Kidney epithelial cell (primary cell): Measurements from ENCODE around the gene NXPH4. TPM values are rescaled to one million over a fixed set of nuclear protein-coding genes. Genes with fewer than 3 reads are reported as not detected.

ENCODE experiments used
- DNase-seq: peaks from one replicate; pipeline ENCODE4 v3.0.0-alpha.2; 2010; ENCODE audit warnings: low read depth
- H3K27me3 ChIP-seq: 2 replicates; pipeline ENCODE4 v1.6.0; 2011; ENCODE audit warnings: low read length; ENCODE audit not compliant: control insufficient read depth, insufficient read depth
- H3K36me3 ChIP-seq: 2 replicates; pipeline ENCODE4 v1.5.1; 2011; ENCODE audit warnings: low read length; ENCODE audit not compliant: control insufficient read depth, insufficient read depth
- H3K4me3 ChIP-seq: 2 replicates; pipeline ENCODE4 v1.5.1; 2011; ENCODE audit warnings: low read depth, mild to moderate bottlenecking, control low read depth, low read length
- CTCF ChIP-seq: IDR thresholded peaks from 2 replicates; pipeline ENCODE4 v1.5.1; 2011; ENCODE audit warnings: mild to moderate bottlenecking, moderate library complexity, low read length, control low read depth, inconsistent platforms; ENCODE audit not compliant: insufficient read depth, poor library complexity, severe bottlenecking
- total RNA-seq: library from RNA; depleted of rRNA; stranded (reverse); fragments of >200 nt; gene quantifications from 2 replicates; pipeline ENCODE4 v1.2.3, GENCODE V29; 2015

The NXPH4 gene
- total RNA-seq, 1 donor from 2014 or later, result 5.9 TPM

- H3K36me3 ChIP-seq, result peaks cover 2% of the 10 kb centered on the region
- H3K27me3 ChIP-seq, result no peaks in the 10 kb centered on the region
- no peak for DNase-seq
- TF ChIP-seq CTCF, result no peak
- no peak overlapping the region for H3K4me3 ChIP-seq
Measured at GRCh38 chr12:57185403-57185802, 31.2 kb upstream of the NXPH4 start.

GRCh38 chr12:57185906-57186508 lies 30.6 kb upstream of the NXPH4 start:
- Histone ChIP-seq H3K27me3 (no peaks in the 10 kb centered on the region), H3K4me3 (no peak overlapping the region), H3K36me3 (peaks cover 2% of the 10 kb centered on the region)
- no peak for DNase-seq
- no peak for TF ChIP-seq CTCF

- no peak for TF ChIP-seq CTCF
- DNase-seq, result no peak
- H3K27me3 ChIP-seq, result no peaks in the 10 kb centered on the region
- no peak overlapping the region for H3K4me3 ChIP-seq
- peaks cover 2% of the 10 kb centered on the region for H3K36me3 ChIP-seq
Measured at GRCh38 chr12:57187222-57188089, 29.1 kb upstream of the NXPH4 start.

GRCh38 chr12:57188090-57188425 lies 28.5 kb upstream of the NXPH4 start:
- Histone ChIP-seq H3K36me3 (peaks cover 2% of the 10 kb centered on the region), H3K27me3 (no peaks in the 10 kb centered on the region), H3K4me3 (no peak overlapping the region)
- no peak for DNase-seq
- TF ChIP-seq CTCF, result no peak

GRCh38 chr12:57190037-57190436 lies 26.6 kb upstream of the NXPH4 start:
- Histone ChIP-seq H3K4me3 (no peak overlapping the region), H3K27me3 (no peaks in the 10 kb centered on the region), H3K36me3 (no peaks in the 10 kb centered on the region)
- DNase-seq, result no peak
- TF ChIP-seq CTCF, result no peak

- no peak for TF ChIP-seq CTCF
- H3K4me3 ChIP-seq, result no peak overlapping the region
- no peaks in the 10 kb centered on the region for H3K36me3 ChIP-seq
- no peaks in the 10 kb centered on the region for H3K27me3 ChIP-seq
- DNase-seq, result no peak
Measured at GRCh38 chr12:57190821-57191220, 25.8 kb upstream of the NXPH4 start.
